HepG2 (cell line): Measurements from ENCODE around the gene PPP2R2B. TPM values are rescaled to one million over a fixed set of nuclear protein-coding genes. Genes with fewer than 3 reads are reported as not detected.

Experiments
- ATAC-seq: fragments of 200-7000 bp; cut with Tn5 transposase; 3 replicates; pipeline ENCODE4 v1.9.1; 2020; ENCODE audit warnings: mild to moderate bottlenecking, moderate library complexity
- BruUV-seq: library from RNA; stranded (reverse); fragments of 400-500 nt; replicated peaks from 2 replicates; lab custom pipeline; 2021; lab: Mats Ljungman, UMichigan
- CTCF ChIA-PET: fragments of 300-600 bp; formaldehyde crosslinking; extraction: SDS; loops from one replicate; lab custom pipeline; 2021; ENCODE audit warnings: low total read pairs, inconsistent platforms, low intra/inter-chr PET ratio; lab: Yijun Ruan, JAX
- POLR2A ChIA-PET: fragments of 350-600 bp; sonication (Branson Sonifier 250); formaldehyde crosslinking; loops from one replicate; lab custom pipeline; 2020; ENCODE audit warnings: antibody characterized with exemption, inconsistent platforms; lab: Yijun Ruan, JAX
- DNase-seq: peaks from one replicate; pipeline ENCODE4 v3.0.0-alpha.2; 2015; ENCODE audit warnings: low spot score
- FAIRE-seq: peaks from 3 replicates; lab custom pipeline; 2011; peaks lifted over from hg19 to GRCh38; lab: Jason Lieb, UNC
- H2AFZ ChIP-seq: one replicate; pipeline ENCODE4 v1.6.1; 2011; ENCODE audit warnings: low read length, inconsistent platforms
- H3K27ac ChIP-seq: fragments of 300-600 bp; 3 replicates; pipeline ENCODE4 v1.8.0; 2011; ENCODE audit warnings: mixed run types, mild to moderate bottlenecking, mixed read lengths, low read length, inconsistent platforms; ENCODE audit not compliant: insufficient read depth; ENCODE audit errors: extremely low read length
- H3K27me3 ChIP-seq, 2 experiments: fragments of 200-600 bp in 1 of 2; 2 replicates in 1 of 2; 3 replicates in 1 of 2; pipeline versions ENCODE4 v1.6.0 to v1.8.0; 2011; ENCODE audit warnings: low read length in 2 of 2, mild to moderate bottlenecking in 2 of 2, moderate library complexity in 2 of 2, inconsistent platforms in 1 of 2; ENCODE audit not compliant: insufficient read depth in 2 of 2, control insufficient read depth in 1 of 2
- H3K36me3 ChIP-seq, 2 experiments: fragments of 200-600 bp in 1 of 2; replicated peaks in 1 of 2; 2 replicates in 1 of 2; 3 replicates in 1 of 2; pipeline versions ENCODE4 v1.5.1 to v1.8.0; 2011; ENCODE audit warnings: low read length in 2 of 2, inconsistent platforms in 1 of 2; ENCODE audit not compliant: insufficient read depth in 2 of 2, control insufficient read depth in 1 of 2
- H3K4me1 ChIP-seq: 2 replicates; pipeline ENCODE4 v1.5.1; 2012; ENCODE audit warnings: low read length, inconsistent platforms; ENCODE audit not compliant: insufficient read depth
- H3K4me2 ChIP-seq: 2 replicates; pipeline ENCODE4 v1.6.0; 2011; ENCODE audit warnings: low read depth, low read length, inconsistent platforms
- H3K4me3 ChIP-seq, 3 experiments: fragments of 200-600 bp in 1 of 3; sonication (generic), shearing (Covaris generic) in 1 of 3; replicated peaks in 1 of 3; 2 replicates each; pipeline ENCODE4 v1.5.1; 2011 to 2016; ENCODE audit warnings: low read length in 3 of 3, inconsistent platforms in 2 of 3, low read depth in 2 of 3, mild to moderate bottlenecking in 2 of 3, control low read depth in 1 of 3, mixed read lengths in 1 of 3; ENCODE audit not compliant: insufficient read depth in 1 of 3
- H3K79me2 ChIP-seq: one replicate; pipeline ENCODE4 v1.6.1; 2011; ENCODE audit warnings: low read length, inconsistent platforms; ENCODE audit not compliant: insufficient read depth
- H3K9ac ChIP-seq: 2 replicates; pipeline ENCODE4 v1.6.0; 2011; ENCODE audit warnings: mild to moderate bottlenecking, low read depth, low read length, inconsistent platforms; ENCODE audit not compliant: insufficient read depth
- H3K9me3 ChIP-seq: 2 replicates; pipeline ENCODE4 v1.5.1; 2012; ENCODE audit warnings: mild to moderate bottlenecking, low read length
- H4K20me1 ChIP-seq: 2 replicates; pipeline ENCODE4 v1.6.0; 2011; ENCODE audit warnings: inconsistent platforms, mild to moderate bottlenecking, low read length, moderate library complexity; ENCODE audit not compliant: insufficient read depth
- ATAD3A ChIP-seq: sonication (generic); formaldehyde crosslinking; IDR thresholded peaks from 2 replicates; pipeline ENCODE4 v1.4.0; 2020; ENCODE audit warnings: missing genetic modification reagents
- ATF7-NPFF ChIP-seq: sonication (generic); formaldehyde crosslinking; IDR thresholded peaks from 2 replicates; pipeline ENCODE4 v1.8.1; 2023; ENCODE audit warnings: mild to moderate bottlenecking, low read depth, missing genetic modification reagents, moderate library complexity
- MAFG ChIP-seq: sonication (generic); formaldehyde crosslinking; IDR thresholded peaks from 2 replicates; pipeline ENCODE4 v1.5.1; 2020; ENCODE audit warnings: mild to moderate bottlenecking, missing genetic modification reagents
- MZF1 ChIP-seq: sonication (generic); formaldehyde crosslinking; IDR thresholded peaks from 2 replicates; pipeline ENCODE4 v1.8.1; 2023; ENCODE audit warnings: mild to moderate bottlenecking, missing genetic modification reagents, borderline replicate concordance
- NAIF1 ChIP-seq: sonication (generic); formaldehyde crosslinking; IDR thresholded peaks from 2 replicates; pipeline ENCODE4 v1.5.0; 2020; ENCODE audit warnings: mild to moderate bottlenecking, missing genetic modification reagents, borderline replicate concordance
- SUZ12 ChIP-seq: fragments of 150-350 bp; IDR thresholded peaks from 2 replicates; pipeline ENCODE4 v1.6.1; 2014; ENCODE audit warnings: low read depth, low read length
- ZKSCAN1 ChIP-seq: fragments of 150-350 bp; IDR thresholded peaks from 2 replicates; pipeline ENCODE4 v1.6.1; 2014; ENCODE audit warnings: low read length
- ZKSCAN8 ChIP-seq: IDR thresholded peaks from 2 replicates; pipeline ENCODE4 v1.6.1; 2016; ENCODE audit warnings: borderline replicate concordance, missing genetic modification reagents, missing compliant biosample characterization
- ZNF317 ChIP-seq: sonication (generic); formaldehyde crosslinking; IDR thresholded peaks from 2 replicates; pipeline ENCODE4 v1.5.0; 2020; ENCODE audit warnings: mild to moderate bottlenecking, missing genetic modification reagents
- ZNF552 ChIP-seq: sonication (generic); formaldehyde crosslinking; IDR thresholded peaks from 2 replicates; pipeline ENCODE4 v1.9.0; 2022; ENCODE audit warnings: missing genetic modification reagents, mild to moderate bottlenecking, borderline replicate concordance
- ZNF589 ChIP-seq: sonication (generic); formaldehyde crosslinking; conservative IDR thresholded peaks from 2 replicates; pipeline ENCODE4 v1.8.0; 2022; ENCODE audit warnings: mild to moderate bottlenecking, moderate library complexity, missing genetic modification reagents
- ZNF777 ChIP-seq: sonication (generic); formaldehyde crosslinking; IDR thresholded peaks from 2 replicates; pipeline ENCODE4 v1.4.0; 2020; ENCODE audit warnings: missing genetic modification reagents
- WGBS: methylation state at CpG from one replicate; pipeline ENCODE4 v1.1.6; 2017; ENCODE audit warnings: low lambda C conversion rate; 5-methylcytosine and 5-hydroxymethylcytosine counted together
- in situ Hi-C: cut with HindIII; loops from 2 replicates; pipeline ENCODE4 v1.10.0; 2017; ENCODE audit warnings: low pct_unique_long_range_greater_than_20kb; ENCODE audit not compliant: extremely low pct_ligation_motif_present
- intact Hi-C: fragments of 100-400 bp; cut with micrococcal nuclease; formaldehyde crosslinking; loops from one replicate; pipeline ENCODE4 v1.10.0; 2022; ENCODE audit not compliant: unreplicated experiment
- polyA plus RNA-seq, 8 experiments: library from polyadenylated mRNA; depleted of rRNA in 3 of 8; stranded (reverse) in 7 of 8; unstranded in 1 of 8; fragments of >200 nt; fragmentation: Illumina TruSeq in 4 of 8; extraction: Trizol in 4 of 8; gene quantifications; 2 replicates each; pipeline versions ENCODE4 v1.2.1 to v1.2.3, GENCODE V29; 2011 to 2016; ENCODE audit warnings: low read depth in 4 of 8, missing spikeins in 1 of 8, mixed read lengths in 1 of 8; ENCODE audit not compliant: insufficient read depth in 1 of 8
- total RNA-seq, 5 experiments: library from RNA; depleted of rRNA; stranded (reverse); fragments of >200 nt; fragmentation: Illumina TruSeq; extraction: Trizol; gene quantifications; 2 replicates each; pipeline ENCODE4 v1.2.3, GENCODE V29; 2016; ENCODE audit warnings: low read depth in 1 of 5
- TF ChIP-seq, protein P1 (sequence below): sonication (generic); formaldehyde crosslinking; IDR thresholded peaks from 2 replicates; pipeline ENCODE4 v1.5.1; 2020; ENCODE audit warnings: mild to moderate bottlenecking, missing genetic modification reagents, borderline replicate concordance
- TF ChIP-seq, protein P2 (sequence below): sonication (generic); formaldehyde crosslinking; IDR thresholded peaks from 2 replicates; pipeline ENCODE4 v1.5.0; 2020; ENCODE audit warnings: mild to moderate bottlenecking, missing genetic modification reagents, moderate library complexity

The PPP2R2B gene
- total and polyA plus RNA-seq, 2 of the 13 experiments (the other 11 are each of a cell fraction or from before 2014, with no cell fraction given) = not detected

DNA sequence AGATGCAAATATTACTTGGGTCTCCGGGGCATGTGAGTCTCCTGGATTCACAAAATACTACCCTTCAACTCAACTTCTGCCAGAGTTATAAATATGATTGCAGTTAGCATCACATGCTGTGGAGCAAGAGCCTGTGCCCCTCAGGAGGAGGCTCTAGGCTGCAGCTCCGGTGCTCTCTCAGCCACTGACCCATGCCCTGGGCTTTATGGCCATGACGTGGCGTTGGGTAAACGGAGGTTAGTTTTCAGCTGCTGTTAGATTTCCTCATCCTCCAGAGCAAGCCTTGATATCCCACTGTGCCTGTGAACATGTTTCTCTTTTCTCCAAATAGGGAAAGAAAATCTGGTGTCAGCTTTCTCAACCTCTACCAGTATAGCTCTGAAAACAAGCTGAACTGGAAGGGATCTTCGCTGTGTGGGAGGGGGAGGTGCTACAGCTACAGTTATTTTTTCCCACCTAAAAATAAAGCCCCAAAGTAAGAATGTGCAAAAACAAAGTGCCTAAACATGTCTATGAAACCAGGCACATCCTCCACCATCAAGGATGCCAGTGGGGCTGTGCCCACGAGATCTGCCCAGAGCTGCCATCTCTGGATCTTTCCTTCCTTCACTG is 238.2 kb downstream of the PPP2R2B start (continued):
- TF ChIP-seq, protein P1, sequence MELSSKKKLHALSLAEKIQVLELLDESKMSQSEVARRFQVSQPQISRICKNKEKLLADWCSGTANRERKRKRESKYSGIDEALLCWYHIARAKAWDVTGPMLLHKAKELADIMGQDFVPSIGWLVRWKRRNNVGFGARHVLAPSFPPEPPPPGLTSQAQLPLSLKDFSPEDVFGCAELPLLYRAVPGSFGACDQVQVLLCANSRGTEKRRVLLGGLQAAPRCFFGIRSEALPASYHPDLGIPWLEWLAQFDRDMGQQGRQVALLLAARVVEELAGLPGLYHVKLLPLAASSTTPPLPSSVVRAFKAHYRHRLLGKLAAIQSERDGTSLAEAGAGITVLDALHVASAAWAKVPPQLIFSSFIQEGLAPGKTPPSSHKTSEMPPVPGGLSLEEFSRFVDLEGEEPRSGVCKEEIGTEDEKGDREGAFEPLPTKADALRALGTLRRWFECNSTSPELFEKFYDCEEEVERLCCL (CRISPR knock-in tag) = no peak
- no peak for TF ChIP-seq ATAD3A (CRISPR knock-in tag)

DNA sequence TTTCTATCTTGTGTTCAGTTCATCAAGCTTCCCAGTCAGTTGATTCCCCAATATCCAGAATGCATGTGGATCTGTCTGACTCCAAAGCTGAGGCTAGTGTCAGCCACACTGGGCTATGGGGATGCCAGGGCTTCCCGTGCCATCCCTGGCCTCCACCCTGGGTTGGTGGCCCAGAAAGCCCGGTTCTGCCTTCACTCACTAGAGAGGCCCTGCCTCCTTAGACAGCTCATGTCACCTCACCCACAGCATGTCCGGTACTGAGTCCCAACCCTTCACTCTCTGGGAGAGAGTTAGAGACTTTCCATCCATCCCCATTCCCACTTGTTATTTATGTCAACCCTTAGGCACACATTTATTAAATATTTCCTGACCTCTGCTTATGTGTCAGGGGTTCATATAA is 243.1 kb downstream of the PPP2R2B start:
- FAIRE-seq = no peak
- H3K4me3 ChIP-seq = no peak overlapping the region
- no peaks in the 10 kb centered on the region for H3K27me3 ChIP-seq
- TF ChIP-seq ZNF589 (CRISPR knock-in tag) (no peak), NAIF1 (CRISPR knock-in tag) (no peak), ZKSCAN1 (no peak), ZKSCAN8 (CRISPR knock-in tag) (no peak), MAFG (CRISPR knock-in tag) (no peak), ZNF552 (CRISPR knock-in tag) (no peak), ZNF317 (no peak), MZF1 (CRISPR knock-in tag) (no peak), ATF7-NPFF (CRISPR knock-in tag) (no peak), ZNF777 (CRISPR knock-in tag) (no peak), SUZ12 (no peak)
- TF ChIP-seq, protein P2, sequence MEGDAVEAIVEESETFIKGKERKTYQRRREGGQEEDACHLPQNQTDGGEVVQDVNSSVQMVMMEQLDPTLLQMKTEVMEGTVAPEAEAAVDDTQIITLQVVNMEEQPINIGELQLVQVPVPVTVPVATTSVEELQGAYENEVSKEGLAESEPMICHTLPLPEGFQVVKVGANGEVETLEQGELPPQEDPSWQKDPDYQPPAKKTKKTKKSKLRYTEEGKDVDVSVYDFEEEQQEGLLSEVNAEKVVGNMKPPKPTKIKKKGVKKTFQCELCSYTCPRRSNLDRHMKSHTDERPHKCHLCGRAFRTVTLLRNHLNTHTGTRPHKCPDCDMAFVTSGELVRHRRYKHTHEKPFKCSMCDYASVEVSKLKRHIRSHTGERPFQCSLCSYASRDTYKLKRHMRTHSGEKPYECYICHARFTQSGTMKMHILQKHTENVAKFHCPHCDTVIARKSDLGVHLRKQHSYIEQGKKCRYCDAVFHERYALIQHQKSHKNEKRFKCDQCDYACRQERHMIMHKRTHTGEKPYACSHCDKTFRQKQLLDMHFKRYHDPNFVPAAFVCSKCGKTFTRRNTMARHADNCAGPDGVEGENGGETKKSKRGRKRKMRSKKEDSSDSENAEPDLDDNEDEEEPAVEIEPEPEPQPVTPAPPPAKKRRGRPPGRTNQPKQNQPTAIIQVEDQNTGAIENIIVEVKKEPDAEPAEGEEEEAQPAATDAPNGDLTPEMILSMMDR = no peak
- H3K4me2 ChIP-seq = no peak overlapping the region
- no peaks in the 10 kb centered on the region for H4K20me1 ChIP-seq
- no peak overlapping the region for H2AFZ ChIP-seq
- WGBS = 0% methylated on average over 1 of the region's 3 CpGs
- POLR2A ChIA-PET = no interaction called here
- CTCF ChIA-PET = no interaction called here
- no peaks in the 10 kb centered on the region for H3K36me3 ChIP-seq
- DNase-seq = no peak
- no peak for ATAC-seq
- H3K9ac ChIP-seq = no peak overlapping the region
- H3K9me3 ChIP-seq = no peaks in the 10 kb centered on the region
- intact Hi-C loops (no loop called here), in situ Hi-C loops (no loop called here)
- no peaks in the 10 kb centered on the region for H3K4me1 ChIP-seq
- no TSS peak for BruUV-seq
- H3K27ac ChIP-seq = no peak overlapping the region
- H3K79me2 ChIP-seq = no peaks in the 10 kb centered on the region
